Tibial nerve (tissue), 4 donors: ENCODE results near the gene IQCN.

Source experiments
- CTCF ChIP-seq, 5 experiments: fragments of 200-600 bp in 3 of 5; fragments of 450-650 bp in 2 of 5; sonication (generic) in 3 of 5; IDR thresholded peaks; one replicate each; pipeline ENCODE4 v1.5.1; 2016 to 2019; ENCODE audit warnings: antibody characterized with exemption in 5 of 5, mild to moderate bottlenecking in 3 of 5, moderate library complexity in 2 of 5
- EP300 ChIP-seq, 2 donors: sonication (generic); formaldehyde crosslinking; IDR thresholded peaks; one replicate each; pipeline ENCODE4 v1.6.1; 2017; ENCODE audit warnings: antibody characterized with exemption in 2 of 2, mild to moderate bottlenecking in 1 of 2
- POLR2A ChIP-seq, 2 donors: fragments of 450-650 bp; IDR thresholded peaks; one replicate each; pipeline ENCODE4 v1.6.1; 2017; ENCODE audit warnings: antibody characterized with exemption in 2 of 2, mild to moderate bottlenecking in 2 of 2, moderate library complexity in 2 of 2

- TF ChIP-seq CTCF (IDR thresholded peaks at IDR 0.05) (no peak), POLR2A (IDR thresholded peaks at IDR 0.05) (no peak), EP300 (IDR thresholded peaks at IDR 0.05) (no peak)
Measured at GRCh38 chr19:18308051-18308947, 34.0 kb upstream of the IQCN start.
